ENCODE results near the gene HIVEP2. TPM values are rescaled to one million over a fixed set of nuclear protein-coding genes. Genes with fewer than 3 reads are reported as not detected.

Gene HIVEP2
- total RNA-seq, 1 donor from 2014 or later: 12.3 TPM

DNA sequence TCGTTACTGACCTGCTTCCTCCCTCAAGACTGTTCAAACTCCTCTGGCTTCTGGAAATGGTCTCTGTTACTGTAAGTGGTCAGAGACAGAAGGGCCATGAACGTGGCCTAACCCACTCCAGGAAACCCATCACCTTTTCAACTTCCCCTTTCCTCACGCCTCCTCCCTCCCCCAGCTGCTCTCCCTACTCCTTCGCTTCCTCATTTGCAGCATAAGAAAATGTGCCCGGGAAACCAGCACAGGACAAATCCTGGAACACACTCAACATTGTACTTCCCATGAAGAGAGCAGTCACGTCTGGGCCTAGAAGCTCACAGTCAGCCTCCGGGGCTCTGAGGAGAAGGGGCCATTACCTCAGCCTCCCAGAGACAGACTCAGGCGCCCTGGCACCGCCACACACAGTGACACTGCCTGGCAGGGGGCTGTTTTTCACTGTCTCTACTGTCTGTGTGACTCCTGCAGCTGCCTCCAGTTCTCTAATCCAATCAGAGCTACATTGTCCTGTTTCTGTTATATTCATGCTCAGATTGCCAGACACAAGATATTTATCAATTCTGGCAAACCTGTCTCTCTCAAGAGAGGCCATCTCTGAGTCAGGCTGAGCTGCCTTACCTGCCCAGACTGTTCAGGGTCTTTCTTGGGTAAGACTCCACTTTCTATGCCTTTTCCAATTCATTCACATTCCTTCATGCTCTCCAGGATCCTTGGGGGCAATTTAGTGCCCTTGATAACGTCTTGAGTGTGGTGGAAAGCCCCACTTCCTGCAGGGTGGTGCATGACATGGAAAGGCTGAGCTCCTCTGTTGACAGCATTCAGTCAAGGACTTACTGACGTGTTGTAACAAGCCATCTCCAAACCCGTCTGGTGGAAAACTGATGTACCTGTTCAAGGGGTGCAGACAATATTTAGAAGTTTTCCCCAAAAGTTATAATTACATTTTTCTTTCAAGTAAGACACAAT lies 242.2 kb downstream of the HIVEP2 start:
- no peak for DNase-seq (ENCODE audit: low read depth)
- TF ChIP-seq, protein P1, sequence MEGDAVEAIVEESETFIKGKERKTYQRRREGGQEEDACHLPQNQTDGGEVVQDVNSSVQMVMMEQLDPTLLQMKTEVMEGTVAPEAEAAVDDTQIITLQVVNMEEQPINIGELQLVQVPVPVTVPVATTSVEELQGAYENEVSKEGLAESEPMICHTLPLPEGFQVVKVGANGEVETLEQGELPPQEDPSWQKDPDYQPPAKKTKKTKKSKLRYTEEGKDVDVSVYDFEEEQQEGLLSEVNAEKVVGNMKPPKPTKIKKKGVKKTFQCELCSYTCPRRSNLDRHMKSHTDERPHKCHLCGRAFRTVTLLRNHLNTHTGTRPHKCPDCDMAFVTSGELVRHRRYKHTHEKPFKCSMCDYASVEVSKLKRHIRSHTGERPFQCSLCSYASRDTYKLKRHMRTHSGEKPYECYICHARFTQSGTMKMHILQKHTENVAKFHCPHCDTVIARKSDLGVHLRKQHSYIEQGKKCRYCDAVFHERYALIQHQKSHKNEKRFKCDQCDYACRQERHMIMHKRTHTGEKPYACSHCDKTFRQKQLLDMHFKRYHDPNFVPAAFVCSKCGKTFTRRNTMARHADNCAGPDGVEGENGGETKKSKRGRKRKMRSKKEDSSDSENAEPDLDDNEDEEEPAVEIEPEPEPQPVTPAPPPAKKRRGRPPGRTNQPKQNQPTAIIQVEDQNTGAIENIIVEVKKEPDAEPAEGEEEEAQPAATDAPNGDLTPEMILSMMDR (conservative IDR thresholded peaks at IDR 0.05; ENCODE audit: low read depth, low read length): no peak
- H3K4me3 ChIP-seq (ENCODE audit: low read depth, low read length): no peak overlapping the region

Other genes starting within 250 kb of the HIVEP2 start
- 40.8 and 47.4 TPM in 2 replicates for gene AIG1, start 115.7 kb upstream of the HIVEP2 start, total RNA-seq

All from epithelial cell of proximal tubule (primary cell).